Right renal cortex interstitium (tissue), 3 donors: ENCODE data around the gene DPYSL5. TPM values are rescaled to one million over a fixed set of nuclear protein-coding genes. Genes with fewer than 3 reads are reported as not detected.
"Not testable (repeated sequence)": the region's sequence is repeated elsewhere in the genome, so short reads cannot be mapped to it uniquely, and the experiment has no call there.

Source experiments
- DNase-seq, 3 donors: peaks; one replicate each; pipeline ENCODE4 v3.0.0-alpha.2; 2013; ENCODE audit warnings: low read depth in 3 of 3, low spot score in 2 of 3
- polyA plus RNA-seq, 3 donors: library from polyadenylated mRNA; unstranded; fragments of 120-200 nt; gene quantifications; one replicate each; pipeline ENCODE4 v1.2.1, GENCODE V29; 2013; ENCODE audit not compliant: insufficient read length in 3 of 3

Gene DPYSL5
- 1 to 10 TPM; 4.9 to 5.5 (median 5.0) TPM for polyA plus RNA-seq

- no peak for DNase-seq
Measured at GRCh38 chr2:26847655-26848335, at the start of gene DPYSL5. Gene DPYSL5 (plus strand): TSS chr2:26848132. CDS start chr2:26898500, 50,368 bp downstream.

DNA sequence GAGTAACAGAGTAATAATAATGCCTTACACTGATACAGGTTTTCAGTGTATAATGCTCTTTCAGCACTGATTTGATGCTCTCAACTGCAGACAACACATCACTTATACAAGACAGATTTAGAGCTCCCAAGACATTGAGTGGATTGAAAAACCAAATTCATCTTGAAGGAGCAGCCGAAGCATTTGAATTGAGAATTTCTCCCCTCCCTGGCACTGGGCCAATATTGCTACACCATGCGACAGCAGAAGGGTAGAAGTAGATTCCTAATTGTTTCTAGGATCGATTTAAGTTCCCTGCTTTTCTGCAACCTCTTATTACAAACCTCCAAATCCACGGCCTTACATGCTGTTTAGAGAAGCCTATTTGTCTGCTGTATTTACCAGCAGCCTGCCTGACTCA, 46.6 kb upstream of the DPYSL5 start:
- no peak for DNase-seq

DNA sequence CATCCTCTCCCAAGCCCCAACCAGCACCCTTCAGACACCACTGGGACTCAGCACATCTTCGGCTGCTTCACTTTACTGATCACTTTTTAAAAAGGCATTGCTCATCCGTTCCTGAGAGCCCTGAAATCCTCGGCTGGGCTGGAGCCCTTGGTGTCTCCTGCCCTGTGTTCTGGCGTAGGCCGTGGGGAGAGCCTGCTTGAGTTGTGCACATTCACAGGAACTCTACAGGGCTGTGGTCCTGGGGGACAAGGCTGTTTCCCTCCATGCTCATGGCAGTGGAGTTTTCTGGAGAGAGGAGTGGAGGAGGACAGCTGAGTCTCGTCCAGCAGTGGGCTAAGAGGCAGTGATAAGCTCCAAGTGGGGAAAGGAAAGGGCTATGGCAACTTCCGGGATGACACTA, 46.1 kb upstream of the DPYSL5 start:
- DNase-seq: no peak

- no peak for DNase-seq
Measured at GRCh38 chr2:26805241-26805676, 42.7 kb upstream of the DPYSL5 start.

DNA sequence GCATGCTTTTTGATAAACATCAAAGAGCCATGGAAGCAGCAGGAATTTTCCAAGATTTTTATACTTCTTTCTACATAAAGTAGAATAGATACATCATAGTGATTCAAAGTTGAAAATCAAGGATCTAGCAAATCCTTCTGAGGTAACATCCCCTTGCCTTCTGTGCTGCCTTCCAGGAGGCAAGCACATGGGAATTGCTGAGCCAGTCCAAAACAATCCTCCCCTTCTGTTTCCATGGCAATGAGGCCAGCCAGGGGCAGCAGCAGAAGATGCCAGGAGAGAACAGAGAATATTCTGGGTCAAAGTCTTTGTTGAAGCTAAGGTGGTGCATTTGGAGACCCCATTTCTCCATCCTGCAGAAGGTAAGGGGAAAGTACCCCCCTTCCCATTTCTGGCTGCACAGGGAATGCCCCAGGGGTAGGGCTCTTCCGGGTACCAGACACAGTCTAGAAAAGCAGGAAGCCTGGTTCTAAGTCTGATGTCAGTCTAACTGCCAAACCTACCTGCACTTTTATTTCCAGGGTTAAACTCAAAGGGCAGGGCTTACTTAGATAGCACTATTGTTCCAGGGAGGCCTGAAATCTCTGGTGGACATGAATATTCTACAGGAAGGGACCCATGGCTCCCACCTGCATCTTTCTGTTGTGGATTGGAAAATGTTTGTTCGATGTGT, 40.0 kb upstream of the DPYSL5 start:
- peak in 1 of 3 donors; percentile 43 for DNase-seq

DNA sequence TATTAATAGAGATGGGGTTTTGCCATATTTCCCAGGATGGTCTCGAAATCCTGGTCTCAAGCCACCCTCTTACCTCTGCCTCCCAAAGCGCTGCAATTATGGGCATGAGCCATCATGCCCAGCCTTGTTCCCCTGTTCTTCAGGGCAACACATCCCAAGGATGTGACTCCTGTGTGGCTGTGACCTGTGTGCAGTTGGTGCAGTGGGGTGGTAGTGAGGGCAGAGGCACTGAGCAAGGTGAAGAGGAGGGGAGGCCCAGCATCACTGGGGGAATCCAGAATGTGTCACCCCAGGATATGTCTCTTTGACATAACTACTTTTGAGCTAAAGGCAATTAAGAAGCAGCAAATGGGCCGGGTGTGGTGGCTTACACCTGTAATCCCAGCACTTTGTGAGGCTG, 38.7 kb upstream of the DPYSL5 start:
- no peak for DNase-seq

GRCh38 chr2:26809876-26810577, 37.9 kb upstream of the DPYSL5 start:
- DNase-seq: no peak

DNA sequence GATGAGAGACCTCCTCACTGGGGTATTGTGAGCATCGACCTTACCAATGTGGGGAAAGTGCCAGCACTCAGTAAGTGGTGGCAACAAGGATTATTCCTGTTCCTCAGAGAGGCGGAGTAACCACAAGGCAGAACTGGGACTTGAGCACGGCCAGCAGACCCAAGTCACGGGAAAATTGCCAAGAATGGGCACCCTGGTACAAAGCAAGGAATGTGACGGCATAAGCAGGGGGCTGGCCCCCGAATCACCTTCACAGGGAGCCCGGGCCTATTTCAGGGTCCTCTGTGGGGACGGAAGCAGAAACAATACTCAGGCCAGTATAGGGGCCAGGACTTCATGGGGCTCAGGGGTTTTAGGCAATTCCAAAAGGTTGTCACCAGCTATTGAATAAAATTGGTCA, 36.7 kb upstream of the DPYSL5 start:
- no peak for DNase-seq

DNA sequence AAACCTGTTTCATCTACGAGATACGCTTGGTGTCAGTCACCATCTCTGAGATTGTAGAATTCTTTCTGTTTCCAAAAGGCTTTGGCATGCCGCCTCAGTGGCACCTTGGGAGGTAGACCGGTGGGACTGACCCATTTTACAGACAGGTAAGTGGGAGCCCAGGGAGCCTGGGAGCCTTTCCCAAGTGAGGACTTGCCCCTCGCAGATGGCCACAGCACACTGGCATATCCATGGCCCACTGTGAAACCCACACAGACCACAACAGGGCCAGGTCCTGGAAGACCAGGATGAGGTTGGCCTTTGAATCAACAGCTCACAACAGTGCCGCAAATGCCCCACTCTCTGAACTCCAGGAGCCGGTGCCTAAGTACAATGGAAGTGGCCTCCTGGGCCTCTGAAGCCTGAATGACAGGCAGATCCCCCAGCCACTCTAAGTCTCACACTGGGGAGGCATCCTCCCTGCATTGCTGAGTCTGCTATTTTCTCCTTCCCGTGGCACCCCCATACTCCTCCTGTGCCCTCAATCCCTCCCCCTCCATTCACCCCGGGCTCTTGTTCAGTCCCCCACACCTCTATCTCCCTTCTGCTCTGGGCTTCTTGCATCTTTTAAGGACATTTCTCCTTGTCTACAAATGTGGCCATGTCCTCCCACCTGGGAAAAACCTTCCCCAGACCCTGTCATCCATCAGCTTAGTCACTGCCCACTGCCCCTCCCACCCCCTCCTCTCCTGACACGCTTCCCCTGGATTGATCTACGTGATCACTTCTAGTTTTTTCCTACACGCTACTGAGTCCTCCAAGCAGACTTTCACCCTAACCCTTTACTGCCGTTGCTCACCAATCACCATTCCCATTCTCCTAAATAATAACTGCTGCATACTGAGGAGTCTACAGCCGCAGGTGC, 35.9 kb upstream of the DPYSL5 start:
- DNase-seq: no peak

- no peak for DNase-seq
Measured at GRCh38 chr2:26812731-26813130, 35.2 kb upstream of the DPYSL5 start.

DNA sequence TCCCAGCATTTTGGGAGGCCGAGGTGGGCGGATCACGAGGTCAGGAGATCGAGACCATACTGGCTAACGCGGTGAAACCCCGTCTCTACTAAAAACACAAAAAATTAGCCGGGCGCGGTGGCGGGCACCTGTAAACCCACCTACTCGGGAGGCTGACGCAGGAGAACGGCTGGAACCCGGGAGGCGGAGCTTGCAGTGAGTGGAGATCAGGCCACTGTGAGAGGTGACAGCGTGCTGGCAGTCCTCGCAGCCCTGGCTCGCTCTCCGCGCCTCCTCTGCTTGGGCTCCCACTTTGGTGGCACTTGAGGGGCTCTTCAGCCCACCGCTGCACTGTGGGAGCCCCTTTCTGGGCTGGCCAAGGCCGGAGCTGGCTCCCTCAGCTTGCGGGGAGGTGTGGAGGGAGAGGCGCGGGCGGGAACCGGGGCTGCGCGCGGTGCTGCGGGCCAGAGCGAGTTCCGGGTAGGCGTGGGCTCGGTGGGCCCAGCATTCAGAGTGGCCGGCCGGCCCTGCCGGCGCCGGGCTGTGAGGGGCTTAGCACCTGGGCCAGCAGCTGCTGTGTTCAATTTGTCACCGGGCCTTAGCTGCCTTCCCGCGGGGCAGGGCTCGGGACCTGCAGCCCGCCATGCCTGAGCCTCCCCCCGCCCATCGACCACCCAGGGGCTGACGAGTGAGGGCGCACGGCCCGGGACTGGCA, 33.7 kb upstream of the DPYSL5 start:
- not testable (repeated sequence) for DNase-seq

GRCh38 chr2:26816893-26817292, 31.0 kb upstream of the DPYSL5 start:
- no peak for DNase-seq

DNA sequence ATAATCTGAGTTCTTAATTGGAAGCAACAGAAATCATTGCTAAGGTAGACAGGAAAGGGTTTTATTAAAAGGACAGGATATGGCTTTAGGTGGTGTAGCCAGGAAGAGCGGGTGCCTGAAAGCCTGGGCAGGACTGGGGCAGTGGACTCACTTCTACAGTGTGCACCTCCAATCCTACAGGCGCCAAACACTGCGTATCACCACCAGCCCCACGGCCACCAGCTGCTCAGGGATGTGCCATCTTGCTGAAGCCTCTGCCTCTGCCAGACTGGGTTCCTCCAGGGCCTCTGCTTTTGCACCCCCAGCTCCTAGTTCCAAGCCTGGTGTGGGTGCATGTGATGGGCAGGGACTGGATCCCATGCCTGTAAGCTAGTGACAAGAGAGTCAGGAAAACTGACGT, 29.7 kb upstream of the DPYSL5 start:
- DNase-seq: no peak

DNA sequence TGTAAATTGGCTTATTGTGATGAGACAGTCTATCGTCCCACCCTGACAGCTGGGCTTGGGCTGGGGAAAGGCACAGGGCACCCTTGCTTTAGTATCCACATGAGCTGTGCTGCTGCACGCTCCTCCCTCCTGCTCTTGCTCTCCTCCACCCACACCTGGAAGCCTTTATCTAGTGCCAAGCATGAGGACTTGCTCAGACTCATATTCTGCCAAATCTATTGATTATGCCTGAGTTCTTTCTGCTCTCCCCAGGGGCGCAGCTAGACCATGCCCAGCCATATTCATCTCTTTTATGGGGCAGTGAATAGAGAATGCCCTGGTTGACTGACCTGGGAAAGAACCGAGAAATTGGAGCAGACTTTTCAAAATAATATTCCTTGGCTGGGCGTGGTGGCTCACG, 29.0 kb upstream of the DPYSL5 start:
- DNase-seq: no peak

GRCh38 chr2:26820932-26821331, 27.0 kb upstream of the DPYSL5 start:
- DNase-seq: no peak

GRCh38 chr2:26822877-26823276, 25.1 kb upstream of the DPYSL5 start:
- no peak for DNase-seq

GRCh38 chr2:26838121-26838906, 9.6 kb upstream of the DPYSL5 start:
- no peak for DNase-seq

DNA sequence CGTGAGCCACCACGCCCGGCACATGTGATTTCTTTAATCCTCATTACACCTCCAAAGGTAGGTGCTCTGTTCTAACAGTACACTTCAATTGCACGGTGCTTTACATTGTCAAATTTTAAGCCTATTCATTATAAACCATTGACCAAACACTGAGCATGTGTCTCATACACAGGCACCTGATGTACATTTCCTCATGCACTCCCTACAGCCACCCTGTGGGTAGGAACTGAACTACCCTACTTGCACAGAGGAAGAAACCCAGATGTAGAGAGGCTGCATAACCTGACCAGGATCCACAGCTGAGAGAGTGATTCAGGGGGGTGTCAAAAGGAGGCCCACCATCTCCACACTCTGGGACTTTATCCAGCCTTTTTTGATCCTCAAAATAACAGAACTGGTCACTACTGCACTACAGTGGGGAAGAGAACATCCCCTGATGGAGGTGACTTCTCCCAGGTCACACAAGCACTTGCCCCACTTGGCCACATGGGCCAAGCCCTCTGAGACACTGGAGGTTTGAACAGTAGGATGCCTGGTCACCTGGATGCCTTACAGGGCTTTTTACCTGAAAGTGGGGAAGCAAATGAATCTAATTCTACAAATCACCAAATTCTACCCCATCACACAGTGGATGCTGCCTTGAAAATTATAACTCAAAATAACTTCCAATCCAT, 6.9 kb upstream of the DPYSL5 start:
- DNase-seq: no peak

GRCh38 chr2:26843041-26843440, 4.9 kb upstream of the DPYSL5 start:
- DNase-seq: no peak
